Ovary (tissue), 3 donors: ENCODE results near the gene ARAP1.

Experiments
- EP300 ChIP-seq: sonication (generic); formaldehyde crosslinking; IDR thresholded peaks from one replicate; pipeline ENCODE4 v1.6.1; 2017; ENCODE audit warnings: antibody characterized with exemption
- TF ChIP-seq, protein P1 (sequence below), 3 donors: fragments of 450-650 bp in 2 of 3; fragments of 200-600 bp in 1 of 3; IDR thresholded peaks; one replicate each; pipeline versions ENCODE4 v1.5.1 to v1.8.0; 2016 to 2022; ENCODE audit warnings: antibody characterized with exemption in 3 of 3, mild to moderate bottlenecking in 1 of 3
- donor health status: DM: no; HTN: no; CAD: no.

DNA sequence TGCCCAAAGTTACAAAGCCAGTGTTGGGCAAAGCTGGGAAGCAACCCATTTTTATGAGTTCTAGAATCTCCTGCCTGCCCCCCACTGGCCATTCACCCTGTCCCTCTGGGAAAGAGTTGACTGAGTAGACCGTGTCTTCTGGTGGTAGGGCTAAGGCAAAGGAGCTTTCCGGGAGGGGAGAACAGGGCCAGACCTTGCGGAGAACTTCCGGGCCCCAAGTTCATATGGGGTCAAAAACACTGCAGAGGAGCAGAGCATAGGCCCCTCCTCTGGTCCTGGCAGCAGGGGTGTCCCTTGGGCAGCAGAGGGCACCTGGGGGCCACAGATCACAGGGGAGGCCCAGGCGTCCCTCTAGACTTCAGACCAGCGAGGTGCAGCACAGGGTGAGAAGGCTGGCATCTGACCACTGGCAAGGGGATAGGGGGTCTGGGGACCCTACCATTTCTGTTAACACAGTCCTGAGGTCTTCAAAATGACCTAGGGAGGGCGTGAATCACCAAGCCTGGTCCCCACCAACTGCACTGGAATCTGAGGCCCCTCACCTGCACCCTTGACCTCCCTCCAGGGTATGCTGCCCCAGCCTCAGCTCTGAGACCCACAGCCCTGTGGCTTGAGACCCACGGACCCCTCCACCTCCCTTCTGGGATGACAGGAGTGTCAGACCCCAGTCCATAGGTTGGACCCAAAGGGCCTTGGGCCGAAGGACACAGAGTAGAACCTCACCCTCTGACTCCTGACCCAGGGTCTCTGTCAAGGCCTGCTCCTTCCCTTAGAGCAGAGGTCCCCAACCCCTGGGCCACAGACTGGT is 1.3 kb upstream of the ARAP1 start:
- no peak for TF ChIP-seq EP300
- TF ChIP-seq, protein P1, sequence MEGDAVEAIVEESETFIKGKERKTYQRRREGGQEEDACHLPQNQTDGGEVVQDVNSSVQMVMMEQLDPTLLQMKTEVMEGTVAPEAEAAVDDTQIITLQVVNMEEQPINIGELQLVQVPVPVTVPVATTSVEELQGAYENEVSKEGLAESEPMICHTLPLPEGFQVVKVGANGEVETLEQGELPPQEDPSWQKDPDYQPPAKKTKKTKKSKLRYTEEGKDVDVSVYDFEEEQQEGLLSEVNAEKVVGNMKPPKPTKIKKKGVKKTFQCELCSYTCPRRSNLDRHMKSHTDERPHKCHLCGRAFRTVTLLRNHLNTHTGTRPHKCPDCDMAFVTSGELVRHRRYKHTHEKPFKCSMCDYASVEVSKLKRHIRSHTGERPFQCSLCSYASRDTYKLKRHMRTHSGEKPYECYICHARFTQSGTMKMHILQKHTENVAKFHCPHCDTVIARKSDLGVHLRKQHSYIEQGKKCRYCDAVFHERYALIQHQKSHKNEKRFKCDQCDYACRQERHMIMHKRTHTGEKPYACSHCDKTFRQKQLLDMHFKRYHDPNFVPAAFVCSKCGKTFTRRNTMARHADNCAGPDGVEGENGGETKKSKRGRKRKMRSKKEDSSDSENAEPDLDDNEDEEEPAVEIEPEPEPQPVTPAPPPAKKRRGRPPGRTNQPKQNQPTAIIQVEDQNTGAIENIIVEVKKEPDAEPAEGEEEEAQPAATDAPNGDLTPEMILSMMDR (IDR thresholded peaks at IDR 0.05): no peak
